Keratinocyte (primary cell): ENCODE results near the gene GDAP1L1. TPM values are rescaled to one million over a fixed set of nuclear protein-coding genes. Genes with fewer than 3 reads are reported as not detected.

Experiments used
- DNase-seq: peaks from one replicate; pipeline ENCODE4 v3.0.0-alpha.2; 2011; ENCODE audit warnings: low read depth, missing footprints, low spot score
- FAIRE-seq: peaks from 2 replicates; lab custom pipeline; 2011; peaks lifted over from hg19 to GRCh38; lab: Jason Lieb, UNC
- H2AFZ ChIP-seq: 2 replicates; pipeline ENCODE4 v1.6.0; 2012; ENCODE audit warnings: low read length, control low read depth, inconsistent platforms; ENCODE audit not compliant: control insufficient read depth
- H3K27ac ChIP-seq: 2 replicates; pipeline ENCODE4 v1.5.1; 2011; ENCODE audit warnings: low read length; ENCODE audit not compliant: control insufficient read depth, insufficient read depth
- H3K27me3 ChIP-seq: 3 replicates; pipeline ENCODE4 v1.6.0; 2011; ENCODE audit warnings: low read length; ENCODE audit not compliant: control insufficient read depth, insufficient read depth; ENCODE audit errors: extremely low read depth
- H3K36me3 ChIP-seq, 2 experiments: 2 replicates in 1 of 2; 3 replicates in 1 of 2; pipeline ENCODE4 v1.5.1; 2011; ENCODE audit warnings: low read length in 2 of 2, mild to moderate bottlenecking in 1 of 2; ENCODE audit not compliant: control insufficient read depth in 2 of 2, insufficient read depth in 2 of 2; ENCODE audit errors: extremely low read depth in 1 of 2
- H3K4me1 ChIP-seq: 3 replicates; pipeline ENCODE4 v1.5.1; 2011; ENCODE audit warnings: low read length; ENCODE audit not compliant: control insufficient read depth, insufficient read depth; ENCODE audit errors: extremely low read depth
- H3K4me2 ChIP-seq: 3 replicates; pipeline ENCODE4 v1.6.0; 2011; ENCODE audit warnings: low read depth, low read length; ENCODE audit not compliant: control insufficient read depth, insufficient read depth; ENCODE audit errors: extremely low read depth
- H3K4me3 ChIP-seq, 3 experiments: fragments of 200-600 bp in 1 of 3; sonication (generic) in 1 of 3; 2 replicates in 2 of 3; 3 replicates in 1 of 3; pipeline ENCODE4 v1.5.1; 2011 to 2016; ENCODE audit warnings: low read length in 3 of 3, mild to moderate bottlenecking in 3 of 3, control low read depth in 2 of 3, inconsistent platforms in 1 of 3, low read depth in 1 of 3, mixed read lengths in 1 of 3, mixed run types in 1 of 3, moderate library complexity in 1 of 3; ENCODE audit not compliant: control insufficient read depth in 2 of 3, insufficient read depth in 2 of 3; ENCODE audit errors: extremely low read depth in 1 of 3
- H3K79me2 ChIP-seq: 2 replicates; pipeline ENCODE4 v1.6.0; 2012; ENCODE audit warnings: low read length; ENCODE audit not compliant: control insufficient read depth, insufficient read depth
- H3K9ac ChIP-seq: 3 replicates; pipeline ENCODE4 v1.6.0; 2011; ENCODE audit warnings: low read length; ENCODE audit not compliant: control insufficient read depth, insufficient read depth; ENCODE audit errors: extremely low read depth
- H3K9me1 ChIP-seq: 3 replicates; pipeline ENCODE4 v1.6.0; 2011; ENCODE audit warnings: low read length; ENCODE audit not compliant: control insufficient read depth, insufficient read depth; ENCODE audit errors: extremely low read depth
- H3K9me3 ChIP-seq: 2 replicates; pipeline ENCODE4 v1.5.1; 2012; ENCODE audit warnings: low read depth, low read length; ENCODE audit not compliant: control insufficient read depth
- H4K20me1 ChIP-seq: 3 replicates; pipeline ENCODE4 v1.6.0; 2011; ENCODE audit warnings: low read length; ENCODE audit not compliant: control insufficient read depth, insufficient read depth; ENCODE audit errors: extremely low read depth
- CTCF ChIP-seq, 3 experiments: IDR thresholded peaks in 1 of 3; conservative IDR thresholded peaks in 1 of 3; optimal IDR thresholded peaks in 1 of 3; 2 replicates in 2 of 3; 3 replicates in 1 of 3; pipeline versions ENCODE3 to v1.5.1; 2011; ENCODE audit warnings: low read length in 3 of 3, mild to moderate bottlenecking in 3 of 3, moderate library complexity in 2 of 3, control low read depth in 1 of 3, inconsistent platforms in 1 of 3; ENCODE audit not compliant: insufficient read depth in 2 of 3; ENCODE audit errors: extremely low read depth in 1 of 3
- EZH2 ChIP-seq: IDR thresholded peaks from one replicate; pipeline ENCODE4 v1.6.1; 2012; ENCODE audit warnings: inconsistent platforms, mild to moderate bottlenecking, low read length, moderate library complexity
- dilution Hi-C: fragments of 300-500 bp; cut with MboI; formaldehyde crosslinking; loops from one replicate; pipeline ENCODE4 v1.7.0; 2020; ENCODE audit warnings: low sequenced_read_pairs; ENCODE audit not compliant: extremely low pct_ligation_motif_present
- polyA plus RNA-seq, 5 experiments: library from polyadenylated mRNA; depleted of rRNA in 3 of 5; stranded (reverse) in 3 of 5; stranded (forward) in 1 of 5; unstranded in 1 of 5; fragments of >200 nt; gene quantifications; 1 replicate in 1 of 5; 2 replicates in 3 of 5; 3 replicates in 1 of 5; pipeline versions ENCODE4 v1.2.1 to v1.2.3, GENCODE V29; 2011 to 2012; ENCODE audit warnings: missing spikeins in 2 of 5, low read depth in 1 of 5, low replicate concordance in 1 of 5

GDAP1L1 gene
- polyA plus RNA-seq, 1 donor (not counting 4 experiments of a cell fraction or from before 2014, with no cell fraction given) = not detected

GRCh38 chr20:44268802-44269201, 21.7 kb downstream of the GDAP1L1 start:
- FAIRE-seq (no peak), DNase-seq (no peak)
- Histone ChIP-seq H3K27ac (no peak overlapping the region), H3K4me2 (no peak overlapping the region), H3K79me2 (no peaks in the 10 kb centered on the region), H3K36me3 (no peaks in the 10 kb centered on the region), H2AFZ (no peak overlapping the region), H3K27me3 (no peaks in the 10 kb centered on the region), H3K9me3 (no peaks in the 10 kb centered on the region), H3K4me1 (no peaks in the 10 kb centered on the region), H3K9me1 (no peaks in the 10 kb centered on the region), H3K9ac (no peak overlapping the region), H4K20me1 (no peaks in the 10 kb centered on the region), H3K4me3 (no peak overlapping the region)
- TF ChIP-seq CTCF (optimal IDR thresholded peaks at IDR 0.05 in 1 of 3, IDR thresholded peaks at IDR 0.05 in 1 of 3, conservative IDR thresholded peaks at IDR 0.05 in 1 of 3; ENCODE audit: extremely low read depth in 1 of 3, insufficient read depth in 2 of 3, low read length in 3 of 3) = no peak
- TF ChIP-seq EZH2 = no peak
- dilution Hi-C loops = no loop called here

DNA sequence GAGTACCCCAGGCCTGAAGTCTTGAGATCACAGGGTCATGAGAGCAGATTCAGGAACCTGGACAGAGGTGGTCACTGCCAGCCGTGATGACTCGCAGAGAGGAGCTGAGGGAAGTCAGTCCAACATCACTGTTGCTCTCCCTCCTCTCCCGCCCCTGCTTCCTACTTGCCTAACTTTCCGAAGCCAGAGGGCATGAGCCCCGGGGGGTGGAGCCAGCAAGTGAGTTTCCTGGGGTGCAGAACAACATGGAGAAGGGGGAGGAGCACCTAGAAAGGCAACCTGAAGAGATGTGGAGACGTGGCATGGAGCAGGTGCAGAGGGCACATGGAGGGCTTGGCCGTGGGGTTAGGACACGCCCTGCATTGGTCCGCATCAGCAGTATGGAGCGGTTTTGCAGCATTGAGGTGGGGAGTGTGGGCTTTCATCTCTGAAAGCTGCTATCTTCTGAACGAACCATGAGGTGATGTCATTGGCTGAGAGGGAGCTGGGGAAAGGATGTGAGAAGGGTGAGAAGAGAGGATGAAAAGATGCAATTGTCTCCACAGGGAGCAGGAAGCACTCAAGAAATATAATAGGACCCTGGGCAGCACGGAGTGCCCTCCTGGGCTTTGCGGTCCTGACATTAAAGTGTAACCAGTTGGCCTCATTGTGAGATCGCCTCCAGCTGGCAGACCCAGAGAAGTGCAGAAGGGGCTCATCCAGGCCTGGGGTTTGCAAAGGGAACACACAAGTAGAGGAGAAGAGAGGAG, 25.0 kb downstream of the GDAP1L1 start:
- Histone ChIP-seq H3K4me3 (no peak overlapping the region), H3K27me3 (peaks cover 4% of the 10 kb centered on the region), H3K27ac (no peak overlapping the region), H3K9ac (no peak overlapping the region), H3K79me2 (no peaks in the 10 kb centered on the region), H3K4me1 (no peaks in the 10 kb centered on the region), H3K9me1 (no peaks in the 10 kb centered on the region), H3K36me3 (no peaks in the 10 kb centered on the region), H2AFZ (no peak overlapping the region), H3K9me3 (no peaks in the 10 kb centered on the region), H4K20me1 (no peaks in the 10 kb centered on the region), H3K4me2 (no peak overlapping the region)
- peak in 2 of 3 experiments; percentile 14 to 29 for TF ChIP-seq CTCF (optimal IDR thresholded peaks at IDR 0.05 in 1 of 3, IDR thresholded peaks at IDR 0.05 in 1 of 3, conservative IDR thresholded peaks at IDR 0.05 in 1 of 3; ENCODE audit: extremely low read depth in 1 of 3, insufficient read depth in 2 of 3, low read length in 3 of 3)
- TF ChIP-seq EZH2 = no peak
- dilution Hi-C loops = no loop called here
- DNase-seq (no peak), FAIRE-seq (no peak)
